HepG2 (cell line): ENCODE measurements around the gene XRCC5. TPM values are rescaled to one million over a fixed set of nuclear protein-coding genes. Genes with fewer than 3 reads are reported as not detected.
A peak's percentile ranks its signal among the peaks of the same experiment; 100 is the strongest.

Source experiments
- BRF2 ChIP-seq: sonication (generic); formaldehyde crosslinking; IDR thresholded peaks from 2 replicates; pipeline ENCODE4 v1.8.1; 2022; ENCODE audit warnings: mild to moderate bottlenecking, missing genetic modification reagents
- DMAP1 ChIP-seq: IDR thresholded peaks from 2 replicates; pipeline ENCODE4 v1.6.1; 2016
- DNMT3B ChIP-seq: conservative IDR thresholded peaks from 2 replicates; pipeline ENCODE4 v1.6.1; 2016; ENCODE audit warnings: missing biosample characterization, control low read depth
- GPN1 ChIP-seq: sonication (generic); formaldehyde crosslinking; IDR thresholded peaks from 2 replicates; pipeline ENCODE4 v1.5.1; 2020; ENCODE audit warnings: missing genetic modification reagents, borderline replicate concordance
- HMG20A ChIP-seq: IDR thresholded peaks from 2 replicates; pipeline ENCODE4 v1.6.1; 2016; ENCODE audit warnings: borderline replicate concordance
- ISX ChIP-seq: sonication (generic); formaldehyde crosslinking; conservative IDR thresholded peaks from 2 replicates; pipeline ENCODE4 v1.5.0; 2020; ENCODE audit warnings: missing genetic modification reagents
- MLX ChIP-seq: IDR thresholded peaks from 2 replicates; pipeline ENCODE4 v1.6.1; 2016
- NKX3-1 ChIP-seq: sonication (generic); formaldehyde crosslinking; IDR thresholded peaks from 2 replicates; pipeline ENCODE4 v1.5.0; 2020; ENCODE audit warnings: missing genetic modification reagents
- POGZ ChIP-seq: sonication (generic); formaldehyde crosslinking; IDR thresholded peaks from 2 replicates; pipeline ENCODE4 v1.4.0; 2020; ENCODE audit warnings: mild to moderate bottlenecking, missing genetic modification reagents
- REPIN1 ChIP-seq: sonication (generic); formaldehyde crosslinking; IDR thresholded peaks from 2 replicates; pipeline ENCODE4 v1.8.0; 2022; ENCODE audit warnings: missing genetic modification reagents, low read depth, mild to moderate bottlenecking, borderline replicate concordance
- RFX1 ChIP-seq: fragments of 450-650 bp; IDR thresholded peaks from 2 replicates; pipeline ENCODE4 v1.6.1; 2017
- SKI ChIP-seq: fragments of 450-650 bp; IDR thresholded peaks from one replicate; pipeline ENCODE4 v1.6.1; 2018; ENCODE audit warnings: mild to moderate bottlenecking; ENCODE audit not compliant: partially characterized antibody
- TFDP1 ChIP-seq: IDR thresholded peaks from 2 replicates; pipeline ENCODE4 v1.6.1; 2016; ENCODE audit warnings: missing compliant biosample characterization, missing genetic modification reagents, borderline replicate concordance
- WIZ ChIP-seq: sonication (generic); formaldehyde crosslinking; IDR thresholded peaks from 2 replicates; pipeline ENCODE4 v1.5.1; 2020; ENCODE audit warnings: mild to moderate bottlenecking, missing genetic modification reagents
- YY1 ChIP-seq: IDR thresholded peaks from 2 replicates; pipeline ENCODE4 v1.6.1; 2011; ENCODE audit warnings: low read length, low read depth, moderate library complexity, mild to moderate bottlenecking; ENCODE audit not compliant: insufficient read depth, insufficient replicate concordance
- ZMAT3 ChIP-seq: sonication (generic); formaldehyde crosslinking; conservative IDR thresholded peaks from 2 replicates; pipeline ENCODE4 v1.7.0; 2021; ENCODE audit warnings: missing genetic modification reagents
- ZNF124 ChIP-seq: sonication (generic); formaldehyde crosslinking; IDR thresholded peaks from 2 replicates; pipeline ENCODE4 v1.4.0; 2020; ENCODE audit warnings: missing genetic modification reagents
- ZNF3 ChIP-seq: IDR thresholded peaks from 2 replicates; pipeline ENCODE4 v1.7.0; 2017; ENCODE audit warnings: inconsistent platforms
- ZNF367 ChIP-seq: sonication (generic); formaldehyde crosslinking; IDR thresholded peaks from 2 replicates; pipeline ENCODE4 v1.4.0; 2020; ENCODE audit warnings: missing genetic modification reagents, borderline replicate concordance
- ZNF75D ChIP-seq: sonication (generic); formaldehyde crosslinking; IDR thresholded peaks from 2 replicates; pipeline ENCODE4 v1.8.1; 2023; ENCODE audit warnings: missing genetic modification reagents, mild to moderate bottlenecking, borderline replicate concordance
- ZNF878 ChIP-seq: sonication (generic); formaldehyde crosslinking; IDR thresholded peaks from 2 replicates; pipeline ENCODE4 v1.8.1; 2023; ENCODE audit warnings: mild to moderate bottlenecking, missing genetic modification reagents, moderate library complexity
- ZNF879 ChIP-seq: sonication (generic); formaldehyde crosslinking; IDR thresholded peaks from 2 replicates; pipeline ENCODE4 v1.8.1; 2023; ENCODE audit warnings: missing genetic modification reagents
- polyA plus RNA-seq, 8 experiments: library from polyadenylated mRNA; depleted of rRNA in 3 of 8; stranded (reverse) in 7 of 8; unstranded in 1 of 8; fragments of >200 nt; fragmentation: Illumina TruSeq in 4 of 8; extraction: Trizol in 4 of 8; gene quantifications; 2 replicates each; pipeline versions ENCODE4 v1.2.1 to v1.2.3, GENCODE V29; 2011 to 2016; ENCODE audit warnings: low read depth in 4 of 8, missing spikeins in 1 of 8, mixed read lengths in 1 of 8; ENCODE audit not compliant: insufficient read depth in 1 of 8
- total RNA-seq, 5 experiments: library from RNA; depleted of rRNA; stranded (reverse); fragments of >200 nt; fragmentation: Illumina TruSeq; extraction: Trizol; gene quantifications; 2 replicates each; pipeline ENCODE4 v1.2.3, GENCODE V29; 2016; ENCODE audit warnings: low read depth in 1 of 5
- TF ChIP-seq, protein P1 (sequence below): sonication (generic); formaldehyde crosslinking; IDR thresholded peaks from 2 replicates; pipeline ENCODE4 v1.5.0; 2020; ENCODE audit warnings: mild to moderate bottlenecking, missing genetic modification reagents, borderline replicate concordance
- TF ChIP-seq, protein P2 (sequence below): IDR thresholded peaks from 2 replicates; pipeline ENCODE4 v1.6.1; 2016; ENCODE audit warnings: mild to moderate bottlenecking, missing biosample characterization, missing genetic modification reagents
- TF ChIP-seq, protein P3 (sequence below): conservative IDR thresholded peaks from 2 replicates; pipeline ENCODE4 v1.6.1; 2018; ENCODE audit warnings: missing genetic modification reagents

Gene XRCC5
- total and polyA plus RNA-seq, 2 of the 13 experiments (the other 11 are each of a cell fraction or from before 2014, with no cell fraction given), result 264 to 454 TPM

GRCh38 chr2:216083464-216084281, 25.5 kb upstream of the XRCC5 start (continued):
- TF ChIP-seq, protein P1, sequence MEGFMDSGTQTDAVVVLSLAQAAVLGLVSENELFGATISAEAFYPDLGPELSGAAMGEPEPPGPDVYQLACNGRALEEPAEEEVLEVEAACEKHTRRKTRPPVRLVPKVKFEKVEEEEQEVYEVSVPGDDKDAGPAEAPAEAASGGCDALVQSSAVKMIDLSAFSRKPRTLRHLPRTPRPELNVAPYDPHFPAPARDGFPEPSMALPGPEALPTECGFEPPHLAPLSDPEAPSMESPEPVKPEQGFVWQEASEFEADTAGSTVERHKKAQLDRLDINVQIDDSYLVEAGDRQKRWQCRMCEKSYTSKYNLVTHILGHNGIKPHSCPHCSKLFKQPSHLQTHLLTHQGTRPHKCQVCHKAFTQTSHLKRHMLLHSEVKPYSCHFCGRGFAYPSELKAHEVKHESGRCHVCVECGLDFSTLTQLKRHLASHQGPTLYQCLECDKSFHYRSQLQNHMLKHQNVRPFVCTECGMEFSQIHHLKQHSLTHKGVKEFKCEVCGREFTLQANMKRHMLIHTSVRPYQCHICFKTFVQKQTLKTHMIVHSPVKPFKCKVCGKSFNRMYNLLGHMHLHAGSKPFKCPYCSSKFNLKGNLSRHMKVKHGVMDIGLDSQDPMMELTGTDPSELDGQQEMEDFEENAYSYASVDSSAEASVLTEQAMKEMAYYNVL, result peak; percentile 45; the same call in 1 of the 2 replicates
- TF ChIP-seq, protein P2, sequence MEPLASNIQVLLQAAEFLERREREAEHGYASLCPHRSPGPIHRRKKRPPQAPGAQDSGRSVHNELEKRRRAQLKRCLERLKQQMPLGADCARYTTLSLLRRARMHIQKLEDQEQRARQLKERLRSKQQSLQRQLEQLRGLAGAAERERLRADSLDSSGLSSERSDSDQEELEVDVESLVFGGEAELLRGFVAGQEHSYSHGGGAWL (CRISPR knock-in tag), result no peak
- TF ChIP-seq RFX1, result no peak
- no peak for TF ChIP-seq ZNF879 (CRISPR knock-in tag)
- no peak for TF ChIP-seq ZNF3 (CRISPR knock-in tag)
- no peak for TF ChIP-seq SKI
- TF ChIP-seq ZMAT3 (CRISPR knock-in tag), result no peak
- TF ChIP-seq, protein P3, sequence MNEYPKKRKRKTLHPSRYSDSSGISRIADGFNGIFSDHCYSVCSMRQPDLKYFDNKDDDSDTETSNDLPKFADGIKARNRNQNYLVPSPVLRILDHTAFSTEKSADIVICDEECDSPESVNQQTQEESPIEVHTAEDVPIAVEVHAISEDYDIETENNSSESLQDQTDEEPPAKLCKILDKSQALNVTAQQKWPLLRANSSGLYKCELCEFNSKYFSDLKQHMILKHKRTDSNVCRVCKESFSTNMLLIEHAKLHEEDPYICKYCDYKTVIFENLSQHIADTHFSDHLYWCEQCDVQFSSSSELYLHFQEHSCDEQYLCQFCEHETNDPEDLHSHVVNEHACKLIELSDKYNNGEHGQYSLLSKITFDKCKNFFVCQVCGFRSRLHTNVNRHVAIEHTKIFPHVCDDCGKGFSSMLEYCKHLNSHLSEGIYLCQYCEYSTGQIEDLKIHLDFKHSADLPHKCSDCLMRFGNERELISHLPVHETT, result no peak
- peak; percentile 60; the same call in 1 of the 2 replicates for TF ChIP-seq POGZ (CRISPR knock-in tag)
- no peak for TF ChIP-seq GPN1 (CRISPR knock-in tag)
- TF ChIP-seq NKX3-1, result no peak
- no peak for TF ChIP-seq ZNF75D (CRISPR knock-in tag)
- TF ChIP-seq DMAP1 (CRISPR knock-in tag), result peak; percentile 61; the same call in 1 of the 2 replicates
- no peak for TF ChIP-seq ZNF367
- no peak for TF ChIP-seq REPIN1 (CRISPR knock-in tag)
- no peak for TF ChIP-seq BRF2 (CRISPR knock-in tag)
- TF ChIP-seq ZNF124 (CRISPR knock-in tag), result peak; percentile 82; the same call in 1 of the 2 replicates
- peak; percentile 20; the same call in 1 of the 2 replicates for TF ChIP-seq HMG20A (CRISPR knock-in tag)
- no peak for TF ChIP-seq ISX
- TF ChIP-seq WIZ, result no peak
- TF ChIP-seq DNMT3B (CRISPR knock-in tag), result no peak
- TF ChIP-seq ZNF878, result no peak
- TF ChIP-seq MLX (CRISPR knock-in tag), result no peak
- TF ChIP-seq YY1, result peak; percentile 60
- no peak for TF ChIP-seq TFDP1 (CRISPR knock-in tag)
